Neural progenitor cell (in vitro differentiated cells): ENCODE results near the gene PRRT1B.

Experiments used
- CTCF ChIP-seq: fragments of 200-600 bp; sonication (generic); IDR thresholded peaks from 2 replicates; pipeline ENCODE4 v1.5.1; 2017; ENCODE audit warnings: antibody characterized with exemption, mild to moderate bottlenecking
- EZH2 ChIP-seq: fragments of 200-600 bp; sonication (generic); IDR thresholded peaks from 2 replicates; pipeline ENCODE4 v1.6.1; 2017; ENCODE audit warnings: antibody characterized with exemption, mild to moderate bottlenecking, moderate library complexity
- EZH2phosphoT487 ChIP-seq: fragments of 200-600 bp; sonication (generic); IDR thresholded peaks from 2 replicates; pipeline ENCODE4 v1.6.1; 2017; ENCODE audit warnings: antibody characterized with exemption

GRCh38 chr9:131595696-131596429 is 50.5 kb downstream of the PRRT1B start:
- no peak for TF ChIP-seq CTCF
- TF ChIP-seq EZH2 = no peak
- TF ChIP-seq EZH2phosphoT487 = no peak
